ENCODE data around the gene DHDDS.

GRCh38 chr1:26475989-26476388 is 43.9 kb downstream of the DHDDS start:
- TF ChIP-seq POLR2A (IDR thresholded peaks at IDR 0.05; ENCODE audit: extremely low read depth, insufficient read length), result no peak
- TF ChIP-seq, protein P1, sequence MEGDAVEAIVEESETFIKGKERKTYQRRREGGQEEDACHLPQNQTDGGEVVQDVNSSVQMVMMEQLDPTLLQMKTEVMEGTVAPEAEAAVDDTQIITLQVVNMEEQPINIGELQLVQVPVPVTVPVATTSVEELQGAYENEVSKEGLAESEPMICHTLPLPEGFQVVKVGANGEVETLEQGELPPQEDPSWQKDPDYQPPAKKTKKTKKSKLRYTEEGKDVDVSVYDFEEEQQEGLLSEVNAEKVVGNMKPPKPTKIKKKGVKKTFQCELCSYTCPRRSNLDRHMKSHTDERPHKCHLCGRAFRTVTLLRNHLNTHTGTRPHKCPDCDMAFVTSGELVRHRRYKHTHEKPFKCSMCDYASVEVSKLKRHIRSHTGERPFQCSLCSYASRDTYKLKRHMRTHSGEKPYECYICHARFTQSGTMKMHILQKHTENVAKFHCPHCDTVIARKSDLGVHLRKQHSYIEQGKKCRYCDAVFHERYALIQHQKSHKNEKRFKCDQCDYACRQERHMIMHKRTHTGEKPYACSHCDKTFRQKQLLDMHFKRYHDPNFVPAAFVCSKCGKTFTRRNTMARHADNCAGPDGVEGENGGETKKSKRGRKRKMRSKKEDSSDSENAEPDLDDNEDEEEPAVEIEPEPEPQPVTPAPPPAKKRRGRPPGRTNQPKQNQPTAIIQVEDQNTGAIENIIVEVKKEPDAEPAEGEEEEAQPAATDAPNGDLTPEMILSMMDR (IDR thresholded peaks at IDR 0.05; ENCODE audit: low read depth, low read length), result no peak

All from NB4 (cell line).